ENCODE results near the gene CFAP100.
A peak's percentile ranks its signal among the peaks of the same experiment; 100 is the strongest.

CFAP100 gene

GRCh38 chr3:126461450-126462070 lies 66.9 kb downstream of the CFAP100 start:
- no peak for DNase-seq (ENCODE audit: low read depth)

- no peak for DNase-seq (ENCODE audit: low read depth)
Measured at GRCh38 chr3:126463521-126463920, 68.8 kb downstream of the CFAP100 start.

DNA sequence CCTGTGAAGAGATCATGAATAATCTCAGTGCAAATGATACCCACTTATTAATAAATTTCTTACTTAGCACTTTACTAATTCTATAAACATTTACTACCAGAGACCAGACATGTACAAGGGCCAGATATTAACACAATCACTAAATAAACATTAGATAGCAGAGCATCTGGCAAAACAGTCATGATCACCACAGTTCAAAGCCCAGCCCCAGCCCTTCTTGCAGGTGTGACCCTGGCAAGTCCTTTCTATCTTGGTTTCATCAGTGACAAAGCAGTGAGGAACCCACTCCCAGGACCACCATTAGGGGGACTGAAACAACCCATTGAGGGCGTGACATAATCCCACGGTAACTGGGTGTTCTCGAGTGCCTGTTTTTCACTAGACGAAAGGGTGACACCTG lies 69.4 kb downstream of the CFAP100 start:
- DNase-seq (ENCODE audit: low read depth), result no peak

DNA sequence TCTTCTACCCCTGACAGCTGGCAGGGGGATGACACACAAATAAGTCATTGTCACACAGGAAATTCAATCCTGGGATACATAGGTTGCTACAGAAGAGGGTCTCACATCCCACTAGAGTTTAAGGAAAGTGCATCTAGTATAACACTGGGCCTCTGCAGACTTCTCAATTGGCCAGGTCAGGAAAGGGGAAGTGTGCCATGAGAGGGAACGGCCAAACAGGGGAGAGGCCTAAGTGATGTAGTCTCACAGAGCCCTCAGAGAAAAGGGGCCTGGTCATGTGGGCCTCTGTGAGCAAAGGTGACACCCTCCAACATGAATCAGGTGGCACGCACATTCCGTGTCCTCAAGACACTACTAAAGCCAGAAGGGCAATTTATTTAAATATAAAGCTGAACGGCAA lies 69.8 kb downstream of the CFAP100 start:
- DNase-seq (ENCODE audit: low read depth), result no peak

DNA sequence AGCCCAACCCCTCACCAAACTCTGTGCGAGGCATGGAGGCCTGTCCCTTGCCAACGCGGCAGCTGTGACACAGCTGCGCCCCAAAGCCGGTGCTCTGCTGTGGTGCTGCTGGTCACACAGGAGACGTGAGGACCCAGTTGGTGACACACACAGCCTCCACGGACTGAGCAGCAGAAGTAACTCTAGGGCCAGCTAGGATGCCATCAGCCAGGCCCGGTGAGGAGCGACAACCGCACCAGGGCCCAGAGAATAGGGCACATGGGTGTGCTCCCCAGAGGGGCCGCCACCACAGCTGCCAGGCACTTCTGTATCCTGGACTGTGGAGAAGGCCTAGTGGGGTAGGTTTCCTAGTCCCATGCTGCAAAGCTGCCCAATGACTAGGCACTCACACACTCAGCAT lies 70.3 kb downstream of the CFAP100 start:
- no peak for DNase-seq (ENCODE audit: low read depth)

DNA sequence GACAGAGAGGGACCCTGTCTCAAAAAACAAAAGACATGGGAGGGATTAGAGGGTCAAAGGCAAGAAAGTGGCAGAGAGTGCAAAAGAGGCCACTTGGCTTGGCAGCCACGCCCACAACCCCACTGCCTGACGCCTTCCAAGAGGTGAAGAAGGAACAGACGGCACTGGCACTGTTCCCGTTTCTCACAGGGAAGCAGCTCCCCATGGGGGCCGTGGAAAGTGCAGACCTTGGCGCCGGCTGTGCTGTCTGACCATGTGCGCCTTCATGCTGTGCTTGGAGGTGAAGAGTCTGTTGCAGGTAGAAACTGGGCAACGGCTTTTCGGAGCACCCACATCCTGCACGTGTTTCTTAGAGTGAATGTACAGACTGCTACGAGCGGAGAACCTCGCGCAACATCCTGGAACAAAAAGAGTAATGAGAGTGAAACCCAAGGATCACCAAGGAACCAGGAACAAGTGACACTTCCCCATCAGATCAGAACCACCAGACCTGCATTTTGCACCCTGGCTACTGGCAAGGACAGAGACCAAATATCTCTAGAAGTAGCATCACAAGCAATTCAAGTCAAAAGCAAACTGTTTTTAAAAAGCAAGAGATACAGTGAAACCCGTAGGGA lies 71.3 kb downstream of the CFAP100 start:
- DNase-seq (ENCODE audit: low read depth), result no peak

- no peak for DNase-seq (ENCODE audit: low read depth)
Measured at GRCh38 chr3:126466886-126467610, 72.3 kb downstream of the CFAP100 start.

DNA sequence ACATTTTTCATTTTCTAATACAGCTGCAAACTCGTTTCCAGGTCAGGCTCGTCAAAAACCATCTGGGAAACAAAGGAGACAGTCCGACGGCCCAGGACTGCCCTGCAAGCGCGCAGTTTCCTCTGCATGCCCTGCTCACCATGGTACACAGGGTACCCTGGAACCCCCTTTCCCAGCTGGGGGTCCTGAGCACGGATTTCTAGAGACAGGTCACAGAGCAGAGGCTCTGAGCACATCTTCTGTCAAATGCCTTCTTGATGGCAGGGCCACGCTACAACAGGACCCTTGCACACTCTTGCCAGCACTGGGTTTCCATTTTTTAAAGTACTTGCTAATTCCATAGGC lies 72.9 kb downstream of the CFAP100 start:
- no peak for DNase-seq (ENCODE audit: low read depth)

DNA sequence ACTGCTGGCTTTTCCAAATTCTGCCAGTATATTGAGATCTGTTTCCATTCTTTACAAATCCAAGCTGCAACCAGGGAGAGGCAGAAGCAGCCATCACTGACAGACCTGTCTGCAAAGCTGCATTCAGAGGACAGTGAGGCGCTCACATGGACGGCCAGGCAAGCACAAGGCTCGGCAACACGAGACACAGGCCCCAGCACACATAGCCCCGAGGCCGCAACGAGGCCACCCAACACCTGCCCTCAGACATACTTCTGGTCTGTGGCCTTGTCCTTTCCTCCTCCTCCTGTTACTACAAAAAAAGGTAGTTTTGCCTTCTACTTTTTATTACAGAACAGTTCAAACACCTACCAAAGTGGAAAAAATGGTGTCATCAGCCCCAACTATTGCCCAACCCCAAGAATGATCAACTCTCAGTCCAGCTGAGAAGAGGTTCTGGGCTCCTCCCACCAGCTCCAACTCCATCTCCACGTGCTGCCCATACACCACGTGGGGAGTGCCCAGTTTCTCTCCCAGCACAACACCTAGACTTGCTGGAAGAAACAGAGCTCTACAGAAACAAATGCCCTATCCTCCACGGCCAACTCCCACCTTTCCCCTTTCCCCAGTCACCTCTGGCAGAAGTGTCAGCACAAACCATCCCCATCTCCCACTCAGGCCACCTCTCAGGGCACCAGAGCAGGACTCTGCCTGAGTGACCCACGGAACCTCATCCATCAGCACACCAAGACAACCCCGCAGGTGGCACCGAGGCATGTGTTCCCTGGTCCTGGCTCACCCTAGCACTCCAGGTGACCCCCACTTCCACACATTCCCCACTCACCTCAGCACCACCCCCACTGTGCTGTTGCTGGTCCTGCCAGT lies 73.6 kb downstream of the CFAP100 start:
- no peak for DNase-seq (ENCODE audit: low read depth)

DNA sequence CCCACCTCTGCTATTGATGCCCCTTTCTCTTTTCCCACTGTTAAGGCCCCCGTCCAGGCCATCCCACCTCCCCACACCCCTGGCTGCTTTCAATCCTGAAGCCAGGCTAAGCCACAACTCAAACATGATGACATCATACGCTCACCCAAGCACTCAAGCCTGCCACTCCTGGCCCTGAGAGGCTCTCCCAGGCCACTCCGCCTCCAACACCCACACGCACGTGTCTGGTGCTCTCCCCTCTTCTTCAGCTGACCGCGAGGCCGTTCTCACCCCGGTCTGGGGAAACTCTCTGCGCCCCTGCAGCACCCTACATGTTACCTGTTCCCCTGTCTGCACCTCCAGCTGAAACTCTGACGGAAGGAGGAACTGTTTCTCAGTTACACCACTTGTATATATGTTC lies 74.8 kb downstream of the CFAP100 start:
- no peak for DNase-seq (ENCODE audit: low read depth)

DNA sequence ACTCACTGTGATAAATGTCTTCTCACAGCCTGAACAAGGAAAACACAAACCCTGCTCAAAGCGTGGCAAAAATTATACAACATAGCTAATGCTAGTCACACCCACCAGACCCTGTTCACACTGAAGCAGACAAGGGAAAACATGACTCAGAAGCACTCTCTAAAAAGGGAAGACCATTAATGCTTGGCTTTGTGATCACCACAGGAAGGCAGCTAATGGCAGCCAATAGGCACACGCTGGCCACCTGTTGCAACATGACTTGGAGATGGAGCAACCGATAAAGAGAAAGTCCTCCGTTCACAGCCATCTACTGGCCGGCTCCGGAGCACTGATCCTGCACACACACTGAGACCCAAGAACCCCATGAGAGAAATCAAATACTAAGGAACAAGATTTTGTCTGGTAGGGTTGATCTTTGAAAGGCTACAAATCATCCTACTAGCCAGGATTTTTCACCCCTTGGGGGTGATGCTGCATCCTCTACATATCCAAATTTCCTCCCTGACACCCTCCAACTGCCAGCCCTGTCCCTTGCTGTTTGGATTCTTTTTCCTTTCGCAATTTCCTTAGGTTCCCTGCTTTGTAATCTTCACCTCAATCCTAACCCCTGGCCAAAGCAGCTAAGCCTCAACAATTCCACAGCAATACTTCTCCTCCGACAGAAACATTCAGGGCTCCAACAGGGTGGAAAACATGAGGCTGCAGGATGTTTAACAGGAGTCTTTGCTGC lies 77.7 kb downstream of the CFAP100 start:
- no peak for DNase-seq (ENCODE audit: low read depth)

- no peak for DNase-seq (ENCODE audit: low read depth)
Measured at GRCh38 chr3:126473292-126474168, 78.8 kb downstream of the CFAP100 start.

DNA sequence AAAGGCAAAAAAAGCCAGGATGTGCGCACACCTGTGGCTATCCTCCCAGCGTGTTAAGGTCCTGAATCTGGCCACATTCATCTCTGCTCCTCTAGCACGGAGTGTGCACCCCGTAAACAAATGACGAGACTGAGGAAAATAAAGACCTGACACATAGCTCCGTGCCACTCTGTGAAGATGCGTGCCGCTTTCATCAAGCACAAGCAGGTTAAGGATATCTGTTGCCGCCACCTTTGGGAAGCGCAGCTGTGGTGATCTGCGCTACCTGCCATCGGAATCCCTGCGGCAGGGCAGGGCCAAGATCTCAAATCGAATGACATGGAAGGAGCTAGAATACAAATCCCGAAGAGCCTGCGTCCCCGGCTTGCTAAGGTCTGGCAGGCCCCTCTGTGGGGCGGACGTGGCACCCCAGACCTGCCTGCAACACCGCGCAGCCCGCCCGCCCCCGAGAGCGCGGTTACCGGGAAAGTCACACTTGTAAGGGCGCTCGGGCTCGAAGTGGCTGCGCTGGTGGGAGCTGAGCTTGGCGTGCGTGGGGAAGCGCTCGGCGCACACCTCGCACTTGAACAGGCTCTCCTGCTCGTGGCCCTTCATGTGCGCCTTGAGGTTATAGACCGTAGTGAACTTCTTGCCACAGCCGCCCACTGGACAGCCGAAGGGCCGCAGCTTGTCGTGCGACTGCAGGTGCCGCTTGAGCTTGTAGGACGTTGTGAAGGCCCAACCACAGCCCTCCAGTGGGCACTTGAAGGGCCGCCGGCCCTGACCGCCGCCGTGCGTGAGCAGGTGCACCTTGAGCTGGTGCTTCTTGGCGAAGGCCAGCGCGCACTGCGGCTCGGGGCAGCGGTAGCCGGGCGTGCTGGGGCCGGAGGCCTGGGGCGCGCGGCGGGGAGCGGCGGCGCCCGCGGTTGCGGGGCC lies 80.0 kb downstream of the CFAP100 start:
- no peak for DNase-seq (ENCODE audit: low read depth)

GRCh38 chr3:126475413-126476114 lies 80.9 kb downstream of the CFAP100 start, which contains the start of gene ZXDC:
Gene ZXDC (minus strand): TSS chr3:126475891. CDS start chr3:126475865, 26 bp downstream.
- DNase-seq (ENCODE audit: low read depth), result peak; percentile 90

DNA sequence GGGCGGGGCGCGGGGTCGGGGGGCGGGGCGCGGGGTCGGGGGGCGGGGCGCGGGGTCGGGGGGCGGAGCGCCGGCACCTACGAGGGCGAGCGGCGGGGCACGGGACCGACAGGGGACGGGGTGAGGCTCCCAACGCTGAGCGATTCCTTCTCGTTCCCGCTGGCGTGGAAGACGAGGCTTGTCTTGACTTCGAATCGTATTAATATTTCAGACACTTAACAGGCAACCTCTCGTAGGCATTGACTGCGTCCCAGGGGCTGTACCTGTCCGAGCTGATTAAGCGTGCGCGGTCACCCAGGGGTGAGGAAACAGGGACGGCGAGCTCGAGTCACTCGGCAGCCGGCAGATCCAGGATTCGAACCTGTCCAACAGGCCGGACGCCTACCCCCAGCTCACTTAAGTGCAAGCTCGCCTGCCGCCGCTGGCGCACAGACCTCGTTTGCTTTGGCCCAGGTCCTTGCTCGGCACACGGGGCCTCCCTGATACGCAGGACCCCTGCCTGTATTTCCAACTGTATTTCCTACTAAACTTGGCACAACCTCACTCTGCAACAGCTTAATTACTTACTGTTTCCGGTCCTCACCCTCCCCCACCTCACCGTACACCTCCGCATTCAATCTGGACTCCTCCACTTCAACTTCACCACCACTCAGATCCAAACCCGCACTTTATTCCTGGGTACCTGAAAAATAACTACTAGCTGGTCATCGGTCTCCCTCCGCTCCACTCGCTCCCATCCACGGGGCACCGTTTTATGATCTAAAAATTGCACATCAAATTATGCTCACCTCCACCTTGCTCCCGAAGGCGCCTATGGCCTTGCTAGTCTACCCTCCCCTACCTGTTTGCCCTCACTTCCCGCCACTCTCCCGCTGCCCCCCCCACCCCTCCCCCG lies 81.7 kb downstream of the CFAP100 start:
- DNase-seq (ENCODE audit: low read depth), result no peak

DNA sequence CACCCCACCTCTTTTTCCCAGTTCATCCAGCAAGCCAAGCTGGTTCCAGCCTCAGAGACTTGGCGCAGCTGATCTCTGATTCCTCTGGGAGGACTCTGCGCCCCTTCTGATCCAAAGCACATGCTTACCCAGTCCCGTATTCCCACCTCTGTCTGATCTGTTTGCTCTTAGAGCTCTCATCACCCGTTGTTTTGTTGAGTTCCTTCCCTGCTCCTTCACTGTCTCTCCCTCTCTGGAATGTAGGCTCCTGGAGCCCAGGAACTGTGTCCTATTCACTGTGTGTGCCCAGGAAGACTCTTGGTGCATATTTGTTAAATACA lies 82.3 kb downstream of the CFAP100 start:
- no peak for DNase-seq (ENCODE audit: low read depth)

DNA sequence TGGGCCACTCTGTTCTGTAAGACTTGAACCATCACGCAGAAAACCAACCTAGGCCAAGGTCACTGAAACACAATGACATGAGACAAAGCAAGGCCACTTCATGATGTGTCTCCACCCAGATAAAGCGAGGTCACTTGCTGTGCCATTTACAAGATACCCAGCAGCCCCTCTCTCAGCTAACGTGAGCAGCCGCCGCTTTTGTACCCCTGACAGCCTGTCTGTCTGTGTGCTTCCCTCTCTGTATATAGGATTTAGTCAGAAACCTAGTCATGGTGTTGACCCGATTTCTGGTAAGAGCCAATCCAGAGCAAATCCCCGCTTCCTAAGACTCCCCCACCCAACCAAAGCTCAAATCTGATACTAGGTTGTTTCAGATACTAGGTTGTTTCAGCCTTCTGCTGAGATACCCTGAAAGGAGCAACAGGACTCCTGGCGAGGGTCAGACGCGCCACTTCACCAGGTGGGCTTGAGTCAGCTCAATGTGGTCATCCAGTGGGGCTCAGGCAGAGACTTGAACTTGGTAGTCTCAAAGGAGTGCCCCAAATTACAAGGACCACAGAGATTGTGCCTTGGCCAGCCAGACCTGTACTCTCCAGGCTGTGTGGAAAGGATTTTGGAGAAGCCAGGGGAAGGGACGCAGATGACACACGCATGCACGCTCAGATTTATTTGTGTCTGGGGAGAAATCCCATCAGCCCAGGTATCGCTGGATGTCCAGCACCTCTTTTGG lies 84.0 kb downstream of the CFAP100 start:
- no peak for DNase-seq (ENCODE audit: low read depth)

DNA sequence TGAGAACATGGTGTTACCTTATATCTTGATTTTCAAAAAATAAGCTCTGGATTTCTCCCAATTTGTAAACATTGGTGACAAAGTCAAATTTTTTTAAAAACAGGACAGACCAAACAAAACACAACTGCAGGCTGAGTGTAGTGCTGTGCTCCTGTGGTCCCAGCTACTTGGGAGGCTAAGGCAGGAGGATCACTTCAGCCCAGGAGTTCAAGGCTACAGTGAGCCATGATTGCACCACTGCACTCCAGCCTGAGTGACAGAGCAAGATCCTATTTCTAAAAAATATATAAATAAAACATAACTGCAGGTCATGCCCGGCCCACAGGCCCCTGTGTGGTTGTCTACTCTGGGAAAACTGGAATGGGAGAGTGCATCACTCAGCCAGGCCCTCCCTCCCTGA lies 84.9 kb downstream of the CFAP100 start:
- DNase-seq (ENCODE audit: low read depth), result no peak

Data from activated gamma-delta T cell treated with anti-CD3 and anti-CD28 coated beads, Interleukin-2, amount 50 U/mL, for 16 hours (primary cell).